Caco-2 (cell line): ENCODE data around the gene MAD1L1. TPM values are rescaled to one million over a fixed set of nuclear protein-coding genes. Genes with fewer than 3 reads are reported as not detected.

ENCODE experiments used
- BruUV-seq: library from RNA; stranded (reverse); fragments of 400-500 nt; replicated peaks from 2 replicates; lab custom pipeline; 2021; lab: Mats Ljungman, UMichigan
- CTCF ChIA-PET: fragments of 300-600 bp; sonication (Branson Sonifier 250); formaldehyde crosslinking; loops from one replicate; lab custom pipeline; 2022; ENCODE audit warnings: antibody characterized with exemption; lab: Charles Lee
- POLR2A ChIA-PET: fragments of 300-600 bp; sonication (Branson Sonifier 250); formaldehyde crosslinking; loops from one replicate; lab custom pipeline; 2022; ENCODE audit warnings: antibody characterized with exemption; lab: Charles Lee
- DNase-seq, 2 experiments: peaks; one replicate each; pipeline versions ENCODE4 v3.0.0 to v3.0.0-alpha.2; 2020 to 2022
- H3K27me3 ChIP-seq: replicated peaks from 2 replicates; pipeline ENCODE4 v1.6.0; 2011; ENCODE audit warnings: low read length; ENCODE audit not compliant: control insufficient read depth, insufficient read depth
- H3K36me3 ChIP-seq: 2 replicates; pipeline ENCODE4 v1.5.1; 2011; ENCODE audit warnings: low read length; ENCODE audit not compliant: control insufficient read depth, insufficient read depth
- H3K4me1 ChIP-seq: fragments of 250-450 bp; sonication (Bioruptor Pico); 2 replicates; pipeline ENCODE4 v1.5.1; 2020; ENCODE audit warnings: mild to moderate bottlenecking
- H3K4me3 ChIP-seq: 2 replicates; pipeline ENCODE4 v1.5.1; 2011; ENCODE audit warnings: low read depth, mild to moderate bottlenecking, control low read depth, low read length
- H3K9me3 ChIP-seq: fragments of 250-450 bp; sonication (Bioruptor Pico); 2 replicates; pipeline ENCODE4 v1.5.1; 2020; ENCODE audit warnings: mild to moderate bottlenecking, moderate library complexity
- H3K27ac Mint-ChIP-seq: one replicate; pipeline ENCODE4 v1.8.0; 2022; ENCODE audit warnings: mixed read lengths; ENCODE audit not compliant: unreplicated experiment
- H3K27me3 Mint-ChIP-seq: one replicate; pipeline ENCODE4 v1.8.0; 2022; ENCODE audit warnings: mixed read lengths; ENCODE audit not compliant: insufficient read depth, unreplicated experiment
- H3K36me3 Mint-ChIP-seq: one replicate; pipeline ENCODE4 v1.8.0; 2022; ENCODE audit warnings: mild to moderate bottlenecking, mixed read lengths; ENCODE audit not compliant: insufficient read depth, unreplicated experiment
- H3K4me1 Mint-ChIP-seq: one replicate; pipeline ENCODE4 v1.8.0; 2022; ENCODE audit warnings: low read depth, mixed read lengths; ENCODE audit not compliant: unreplicated experiment
- H3K4me3 Mint-ChIP-seq: one replicate; pipeline ENCODE4 v1.8.0; 2022; ENCODE audit warnings: mild to moderate bottlenecking, moderate library complexity, mixed read lengths; ENCODE audit not compliant: unreplicated experiment
- H3K9me3 Mint-ChIP-seq: one replicate; pipeline ENCODE4 v1.8.0; 2022; ENCODE audit warnings: mixed read lengths; ENCODE audit not compliant: unreplicated experiment
- CTCF ChIP-seq, 2 experiments: fragments of 200-600 bp in 1 of 2; IDR thresholded peaks; 1 replicate in 1 of 2; 2 replicates in 1 of 2; pipeline versions ENCODE4 v1.5.1 to v1.8.0; 2011 to 2022; ENCODE audit warnings: antibody characterized with exemption in 1 of 2, control low read depth in 1 of 2, inconsistent platforms in 1 of 2, low read depth in 1 of 2, low read length in 1 of 2, mild to moderate bottlenecking in 1 of 2, moderate library complexity in 1 of 2; ENCODE audit not compliant: insufficient read depth in 1 of 2, severe bottlenecking in 1 of 2, unreplicated experiment in 1 of 2
- intact Hi-C: fragments of 100-400 bp; cut with micrococcal nuclease; formaldehyde crosslinking; loops from one replicate; pipeline ENCODE4 v1.10.0; 2022; ENCODE audit not compliant: unreplicated experiment
- total RNA-seq: library from RNA; stranded (reverse); gene quantifications from 2 replicates; pipeline ENCODE4 v1.2.3, GENCODE V29; 2022

The MAD1L1 gene
- total RNA-seq, 1 experiment from 2014 or later: 58.6 TPM

- H3K9me3 ChIP-seq: no peaks in the 10 kb centered on the region
- intact Hi-C loops: no loop called here
- no peaks in the 10 kb centered on the region; the same call in 1 of the 2 replicates for H3K36me3 ChIP-seq
- Mint-ChIP-seq H3K36me3 (peaks cover 21% of the 10 kb centered on the region), H3K4me3 (no peak overlapping the region), H3K27ac (no peak overlapping the region), H3K27me3 (no peaks in the 10 kb centered on the region), H3K4me1 (no peaks in the 10 kb centered on the region), H3K9me3 (no peaks in the 10 kb centered on the region)
- no peak overlapping the region for H3K4me3 ChIP-seq
- ChIA-PET CTCF (no interaction called here), POLR2A (no interaction called here)
- no TSS peak for BruUV-seq
- no peaks in the 10 kb centered on the region for H3K27me3 ChIP-seq
- no peak for TF ChIP-seq CTCF (IDR thresholded peaks at IDR 0.05; ENCODE audit: insufficient read depth in 1 of 2, low read depth in 1 of 2, low read length in 1 of 2, severe bottlenecking in 1 of 2, unreplicated experiment in 1 of 2)
- no peaks in the 10 kb centered on the region for H3K4me1 ChIP-seq
- DNase-seq: peak in 1 of 2 experiments; percentile 27
These were observed 285.0 kb downstream of the MAD1L1 start for GRCh38 chr7:1947586-1948217.

- POLR2A ChIA-PET: no interaction called here
- H3K9me3 Mint-ChIP-seq: no peaks in the 10 kb centered on the region
- no peak overlapping the region for H3K4me3 Mint-ChIP-seq
- no peak overlapping the region for H3K27ac Mint-ChIP-seq
- peaks cover 21% of the 10 kb centered on the region for H3K36me3 Mint-ChIP-seq
- no TSS peak for BruUV-seq
- Histone ChIP-seq H3K4me1 (no peaks in the 10 kb centered on the region), H3K4me3 (no peak overlapping the region), H3K27me3 (no peaks in the 10 kb centered on the region), H3K36me3 (no peaks in the 10 kb centered on the region; the same call in 1 of the 2 replicates), H3K9me3 (no peaks in the 10 kb centered on the region)
- no peaks in the 10 kb centered on the region for H3K27me3 Mint-ChIP-seq
- no peak for TF ChIP-seq CTCF (IDR thresholded peaks at IDR 0.05; ENCODE audit: insufficient read depth in 1 of 2, low read depth in 1 of 2, low read length in 1 of 2, severe bottlenecking in 1 of 2, unreplicated experiment in 1 of 2)
- DNase-seq: no peak
- CTCF ChIA-PET: no interaction called here
- intact Hi-C loops: no loop called here
- H3K4me1 Mint-ChIP-seq: no peaks in the 10 kb centered on the region
These were observed 285.8 kb downstream of the MAD1L1 start for GRCh38 chr7:1946773-1947450.

- POLR2A ChIA-PET: no interaction called here
- H3K36me3 Mint-ChIP-seq: peaks cover 21% of the 10 kb centered on the region
- Histone ChIP-seq H3K9me3 (no peaks in the 10 kb centered on the region), H3K36me3 (no peaks in the 10 kb centered on the region; the same call in 1 of the 2 replicates), H3K4me3 (no peak overlapping the region), H3K4me1 (no peaks in the 10 kb centered on the region), H3K27me3 (no peaks in the 10 kb centered on the region)
- H3K27ac Mint-ChIP-seq: no peak overlapping the region
- no peaks in the 10 kb centered on the region for H3K9me3 Mint-ChIP-seq
- no peak for TF ChIP-seq CTCF (IDR thresholded peaks at IDR 0.05; ENCODE audit: insufficient read depth in 1 of 2, low read depth in 1 of 2, low read length in 1 of 2, severe bottlenecking in 1 of 2, unreplicated experiment in 1 of 2)
- H3K27me3 Mint-ChIP-seq: no peaks in the 10 kb centered on the region
- H3K4me3 Mint-ChIP-seq: no peak overlapping the region
- no TSS peak for BruUV-seq
- DNase-seq: peak in 1 of 2 experiments; percentile 28
- no peaks in the 10 kb centered on the region for H3K4me1 Mint-ChIP-seq
- intact Hi-C loops: no loop called here
- CTCF ChIA-PET: no interaction called here
These were observed 286.5 kb downstream of the MAD1L1 start for GRCh38 chr7:1946025-1946772.
